AML-193 (cell line): ENCODE measurements around the gene ATF7IP2.
"Not testable (repeated sequence)": the region's sequence is repeated elsewhere in the genome, so short reads cannot be mapped to it uniquely, and the experiment has no call there.

ENCODE experiments used
- DNase-seq, 2 experiments: peaks; one replicate each; lab custom pipeline; 2025; lab: John Stamatoyannopoulos, UW

ATF7IP2 gene

GRCh38 chr16:10385725-10386516 is at the start of gene ATF7IP2:
Gene ATF7IP2 (plus strand): TSS chr16:10386061. CDS start chr16:10430621, 44,560 bp downstream.
- DNase-seq: peak; percentile 61 to 74

- DNase-seq: no peak
These were observed 47.4 kb upstream of the ATF7IP2 start for GRCh38 chr16:10338426-10338825.

GRCh38 chr16:10339777-10340732 is 45.8 kb upstream of the ATF7IP2 start:
- no peak for DNase-seq

- no peak for DNase-seq
These were observed 42.6 kb upstream of the ATF7IP2 start for GRCh38 chr16:10343124-10343760.

GRCh38 chr16:10344699-10345098 is 41.2 kb upstream of the ATF7IP2 start:
- DNase-seq: not testable (repeated sequence)

- DNase-seq: no peak
These were observed 40.2 kb upstream of the ATF7IP2 start for GRCh38 chr16:10345629-10346028.

GRCh38 chr16:10349851-10350250 is 36.0 kb upstream of the ATF7IP2 start:
- no peak for DNase-seq

GRCh38 chr16:10352262-10352661 is 33.6 kb upstream of the ATF7IP2 start:
- no peak for DNase-seq

GRCh38 chr16:10355589-10355988 is 30.3 kb upstream of the ATF7IP2 start:
- DNase-seq: no peak

GRCh38 chr16:10356870-10357842 is 28.7 kb upstream of the ATF7IP2 start:
- no peak for DNase-seq

GRCh38 chr16:10361747-10362076 is 24.1 kb upstream of the ATF7IP2 start:
- DNase-seq: not testable (repeated sequence)

GRCh38 chr16:10362077-10362863 is 23.6 kb upstream of the ATF7IP2 start:
- DNase-seq: peak; percentile 7 to 17

GRCh38 chr16:10362864-10363197 is 23.0 kb upstream of the ATF7IP2 start:
- not testable (repeated sequence) for DNase-seq

GRCh38 chr16:10366619-10367018 is 19.2 kb upstream of the ATF7IP2 start:
- not testable (repeated sequence) for DNase-seq

- no peak for DNase-seq
These were observed 18.2 kb upstream of the ATF7IP2 start for GRCh38 chr16:10367616-10368188.

- no peak for DNase-seq
These were observed 16.8 kb upstream of the ATF7IP2 start for GRCh38 chr16:10368969-10369551.

- DNase-seq: no peak
These were observed 15.7 kb upstream of the ATF7IP2 start for GRCh38 chr16:10370096-10370726.

- no peak for DNase-seq
These were observed 14.3 kb upstream of the ATF7IP2 start for GRCh38 chr16:10371592-10371991.

GRCh38 chr16:10373556-10373955 is 12.3 kb upstream of the ATF7IP2 start:
- no peak for DNase-seq
